ENCODE data around the gene FTO. TPM values are rescaled to one million over a fixed set of nuclear protein-coding genes. Genes with fewer than 3 reads are reported as not detected.

The FTO gene
- total and polyA plus RNA-seq, 2 of the 13 experiments (the other 11 are each of a cell fraction or from before 2014, with no cell fraction given), result 41.6 to 55.8 TPM

- TF ChIP-seq DRAP1 (CRISPR knock-in tag; IDR thresholded peaks at IDR 0.05), result no peak
These were observed 431.7 kb downstream of the FTO start (continued) for GRCh38 chr16:54135361-54136275.

- peaks cover 59% of the 10 kb centered on the region for H3K4me1 ChIP-seq (ENCODE audit: insufficient read depth, low read length)
- H3K36me3 ChIP-seq (replicated peaks in 1 of 2; ENCODE audit: control insufficient read depth in 1 of 2, insufficient read depth in 2 of 2, low read length in 2 of 2), result no peaks in the 10 kb centered on the region
- no peaks in the 10 kb centered on the region for H3K79me2 ChIP-seq (ENCODE audit: insufficient read depth, low read length)
- POLR2A ChIA-PET, result interaction anchor here (0.6 kb wide), 1 partner anchor 28 kb away, joined by 3 read pairs; no protein-coding TSS in a partner anchor
- in situ Hi-C loops (cut with HindIII; ENCODE audit: extremely low pct_ligation_motif_present, low pct_unique_long_range_greater_than_20kb) (no loop called here), intact Hi-C loops (cut with micrococcal nuclease; ENCODE audit: unreplicated experiment) (no loop called here)
- no peak overlapping the region for H3K27ac ChIP-seq (ENCODE audit: extremely low read length, insufficient read depth, low read length)
- BruUV-seq (replicated peaks), result no TSS peak
- no peak overlapping the region for H3K4me2 ChIP-seq (ENCODE audit: low read depth, low read length)
- H2AFZ ChIP-seq (ENCODE audit: low read length), result peak overlapping the region; percentile 18
- DNase-seq (ENCODE audit: low spot score) (no peak), ATAC-seq (no peak), FAIRE-seq (no peak)
- WGBS (ENCODE audit: low lambda C conversion rate), result 100% methylated on average over 2 of the region's 2 CpGs
- TF ChIP-seq TARDBP (CRISPR knock-in tag; IDR thresholded peaks at IDR 0.05), result no peak
- no peak for TF ChIP-seq TCF7L2 (IDR thresholded peaks at IDR 0.05; ENCODE audit: low read depth, low read length)
- no peak for TF ChIP-seq PLSCR1 (CRISPR knock-in tag; IDR thresholded peaks at IDR 0.05; ENCODE audit: borderline replicate concordance)
- TF ChIP-seq GTF3A (CRISPR knock-in tag; conservative IDR thresholded peaks at IDR 0.05), result no peak
- no peak for TF ChIP-seq ZNF17 (CRISPR knock-in tag; IDR thresholded peaks at IDR 0.05)
- TF ChIP-seq ZNF496 (CRISPR knock-in tag; IDR thresholded peaks at IDR 0.05; ENCODE audit: insufficient replicate concordance), result no peak
- no peak for TF ChIP-seq NAIF1 (CRISPR knock-in tag; IDR thresholded peaks at IDR 0.05; ENCODE audit: borderline replicate concordance)
- no peak for TF ChIP-seq NR2F6 (IDR thresholded peaks at IDR 0.05)
- TF ChIP-seq NR2F6 (CRISPR knock-in tag; IDR thresholded peaks at IDR 0.05), result no peak
- TF ChIP-seq ZBTB49 (CRISPR knock-in tag; IDR thresholded peaks at IDR 0.05; ENCODE audit: borderline replicate concordance), result no peak
- H3K4me3 ChIP-seq (replicated peaks in 1 of 3; ENCODE audit: insufficient read depth in 1 of 3, low read depth in 2 of 3, low read length in 3 of 3), result no peak overlapping the region
- no peaks in the 10 kb centered on the region for H3K27me3 ChIP-seq (ENCODE audit: control insufficient read depth in 1 of 2, insufficient read depth in 2 of 2, low read length in 2 of 2)
- no peaks in the 10 kb centered on the region for H3K9me3 ChIP-seq (ENCODE audit: low read length)
- no peaks in the 10 kb centered on the region for H4K20me1 ChIP-seq (ENCODE audit: insufficient read depth, low read length)
- no peak overlapping the region for H3K9ac ChIP-seq (ENCODE audit: insufficient read depth, low read depth, low read length)
- CTCF ChIA-PET (ENCODE audit: low intra/inter-chr PET ratio, low total read pairs), result no interaction called here
These were observed 432.3 kb downstream of the FTO start for GRCh38 chr16:54136276-54136625.
